AG04450 (cell line): ENCODE results near the gene TMEM225B. TPM values are rescaled to one million over a fixed set of nuclear protein-coding genes. Genes with fewer than 3 reads are reported as not detected.
"Not testable (repeated sequence)": the region's sequence is repeated elsewhere in the genome, so short reads cannot be mapped to it uniquely, and the experiment has no call there.

Experiments used
- CTCF ChIA-PET: fragments of 300-600, 350-600 bp; formaldehyde crosslinking; extraction: SDS; loops from one replicate; lab custom pipeline; 2022; ENCODE audit warnings: antibody characterized with exemption, inconsistent platforms; lab: Charles Lee
- POLR2A ChIA-PET: fragments of 350-600 bp; formaldehyde crosslinking; extraction: SDS; loops from one replicate; lab custom pipeline; 2021; ENCODE audit warnings: antibody characterized with exemption, inconsistent platforms; lab: Yijun Ruan, JAX
- DNase-seq: peaks from one replicate; pipeline ENCODE4 v3.0.0-alpha.2; 2011; ENCODE audit warnings: low read depth, low spot score
- H3K27ac ChIP-seq: one replicate; pipeline ENCODE4 v1.5.1; 2012; ENCODE audit warnings: low read depth, low read length, control low read depth
- H3K27me3 ChIP-seq: one replicate; pipeline ENCODE4 v1.6.0; 2012; ENCODE audit warnings: low read length; ENCODE audit not compliant: control insufficient read depth, insufficient read depth
- H3K4me3 ChIP-seq: 2 replicates; pipeline ENCODE4 v1.5.1; 2011; ENCODE audit warnings: mild to moderate bottlenecking, low read depth, low read length, control low read depth
- H3K9me3 ChIP-seq: 2 replicates; pipeline ENCODE4 v1.5.1; 2012; ENCODE audit warnings: low read length; ENCODE audit not compliant: control insufficient read depth, insufficient read depth
- CTCF ChIP-seq: IDR thresholded peaks from 2 replicates; pipeline ENCODE4 v1.5.1; 2011; ENCODE audit warnings: low read depth, low read length, control low read depth, inconsistent platforms
- polyA minus RNA-seq: library from RNA; depleted of rRNA, polyadenylated mRNA; stranded (reverse); fragments of >200 nt; gene quantifications from 2 replicates; pipeline ENCODE4 v1.2.3, GENCODE V29; 2011; rRNA and poly(A)+ RNA removed
- polyA plus RNA-seq: library from polyadenylated mRNA; depleted of rRNA; stranded (reverse); fragments of >200 nt; gene quantifications from 2 replicates; pipeline ENCODE4 v1.2.3, GENCODE V29; 2011; rRNA removed

Gene TMEM225B
- 0.72 and 1.2 TPM in 2 replicates for polyA plus RNA-seq
- 1.4 and 2.1 TPM in 2 replicates for polyA minus RNA-seq

GRCh38 chr7:99597762-99598501 is at the start of gene TMEM225B:
Gene TMEM225B (plus strand): TSS chr7:99598267. CDS start chr7:99604389, 6,122 bp downstream.
- CTCF ChIA-PET: no interaction called here
- no peak for DNase-seq
- H3K27ac ChIP-seq: no peak within 1 kb of the TSS
- H3K27me3 ChIP-seq: no peaks in the 10 kb centered on the region
- H3K9me3 ChIP-seq: no peaks in the 10 kb centered on the region
- TF ChIP-seq CTCF: no peak
- no peak within 1 kb of the TSS for H3K4me3 ChIP-seq
- POLR2A ChIA-PET: interaction anchor here (0.6 kb wide), 1 partner anchor 33 kb away, joined by 4 read pairs; no protein-coding TSS in a partner anchor

- DNase-seq, POLR2A ChIA-PET, H3K4me3 ChIP-seq, H3K9me3 ChIP-seq, H3K27me3 ChIP-seq, CTCF ChIA-PET, H3K27ac ChIP-seq: not testable (repeated sequence)
Measured at GRCh38 chr7:99549545-99549944, 48.5 kb upstream of the TMEM225B start.

- H3K9me3 ChIP-seq: no peaks in the 10 kb centered on the region; the same call in 1 of the 2 replicates
- no peaks in the 10 kb centered on the region for H3K27me3 ChIP-seq
- POLR2A ChIA-PET: no interaction called here
- H3K27ac ChIP-seq: peak overlapping the region; percentile 85
- TF ChIP-seq CTCF: no peak
- peak overlapping the region; percentile 98 for H3K4me3 ChIP-seq
- no peak for DNase-seq
- CTCF ChIA-PET: no interaction called here
Measured at GRCh38 chr7:99551334-99551733, 46.7 kb upstream of the TMEM225B start.

GRCh38 chr7:99551767-99552463 is 46.2 kb upstream of the TMEM225B start, which contains the start of gene FAM200A:
Gene FAM200A (minus strand): TSS chr7:99552114. CDS start chr7:99548407, 3,707 bp downstream.
- Histone ChIP-seq H3K27ac (peak within 1 kb of the TSS; percentile 85), H3K9me3 (no peaks in the 10 kb centered on the region; the same call in 1 of the 2 replicates), H3K4me3 (peak within 1 kb of the TSS; percentile 98), H3K27me3 (no peaks in the 10 kb centered on the region)
- ChIA-PET POLR2A (interaction anchor here (0.6 to 0.9 kb wide), 3 partner anchors 10 to 52 kb away, joined by 3 to 5 read pairs (median 3); partner anchors contain the start of genes ZKSCAN5 and ZNF394), CTCF (no interaction called here)
- TF ChIP-seq CTCF: no peak
- peak; percentile 72 for DNase-seq

- CTCF ChIA-PET: no interaction called here
- POLR2A ChIA-PET: no interaction called here
Measured at GRCh38 chr7:99553039-99553438, 45.0 kb upstream of the TMEM225B start.

More at GRCh38 chr7:99553039-99553438, 45.0 kb upstream of the TMEM225B start:
- H3K9me3 ChIP-seq: no peaks in the 10 kb centered on the region; the same call in 1 of the 2 replicates
- DNase-seq: no peak
- no peak overlapping the region for H3K27ac ChIP-seq
- TF ChIP-seq CTCF: no peak
- H3K4me3 ChIP-seq: no peak overlapping the region
- H3K27me3 ChIP-seq: no peaks in the 10 kb centered on the region
